Stimulated activated CD4-positive, alpha-beta T cell treated with anti-CD3 and anti-CD28 coated beads, TNF-alpha, amount 100 ng/mL, for 48 hours (primary cell): ENCODE measurements around the gene DLL1.
A peak's percentile ranks its signal among the peaks of the same experiment; 100 is the strongest.

Experiments used
- DNase-seq, 3 donors: peaks; one replicate each; pipeline ENCODE4 v3.0.0-alpha.2; 2020; ENCODE audit warnings: low read depth in 3 of 3

DLL1 gene

DNA sequence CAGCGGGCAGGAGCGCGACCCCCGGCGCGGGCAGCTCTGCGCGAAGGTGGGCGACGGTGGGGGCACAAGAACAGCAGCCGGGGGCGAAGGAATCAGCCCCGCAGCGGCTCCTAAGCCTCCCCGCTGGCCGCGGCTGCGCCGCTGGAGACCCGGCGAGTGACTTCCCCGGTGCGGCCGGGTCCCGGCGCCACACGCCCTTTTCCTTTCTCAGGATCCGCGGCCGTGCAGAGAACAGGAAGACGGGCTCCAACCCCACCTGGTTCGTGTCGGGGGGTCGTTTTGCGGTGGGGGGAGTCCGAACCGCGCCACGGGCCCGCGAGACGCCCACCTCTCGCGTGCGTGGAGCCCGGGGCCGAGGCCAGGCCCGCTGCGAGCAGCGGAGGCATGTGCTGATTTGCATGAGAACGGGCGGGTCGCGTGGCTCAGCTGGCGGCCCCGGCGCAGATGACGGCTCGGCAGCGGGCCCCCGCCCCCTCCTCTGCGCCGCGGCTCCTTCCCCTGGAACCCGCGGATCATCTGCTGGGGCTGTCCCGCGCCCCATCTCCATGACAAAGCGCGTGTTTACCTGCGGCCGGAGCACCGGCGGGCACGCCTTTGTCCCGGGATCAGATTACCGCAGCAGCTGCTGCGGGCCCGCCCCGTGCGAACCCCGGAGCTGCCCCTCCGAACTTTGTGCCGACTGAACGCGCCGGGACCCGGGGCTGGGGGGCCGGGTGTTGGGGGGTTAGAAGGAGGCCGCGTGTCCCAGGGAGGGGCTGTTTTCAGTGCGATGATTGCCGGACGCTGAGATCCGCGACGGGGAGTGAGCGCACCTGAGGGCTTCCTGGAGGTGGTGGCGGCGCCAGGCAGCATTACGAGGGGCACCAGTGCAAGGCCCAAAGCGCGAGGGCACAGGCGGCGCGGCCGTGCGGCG is 4.9 kb upstream of the DLL1 start:
- DNase-seq: peak in 1 of 3 donors; percentile 46

DNA sequence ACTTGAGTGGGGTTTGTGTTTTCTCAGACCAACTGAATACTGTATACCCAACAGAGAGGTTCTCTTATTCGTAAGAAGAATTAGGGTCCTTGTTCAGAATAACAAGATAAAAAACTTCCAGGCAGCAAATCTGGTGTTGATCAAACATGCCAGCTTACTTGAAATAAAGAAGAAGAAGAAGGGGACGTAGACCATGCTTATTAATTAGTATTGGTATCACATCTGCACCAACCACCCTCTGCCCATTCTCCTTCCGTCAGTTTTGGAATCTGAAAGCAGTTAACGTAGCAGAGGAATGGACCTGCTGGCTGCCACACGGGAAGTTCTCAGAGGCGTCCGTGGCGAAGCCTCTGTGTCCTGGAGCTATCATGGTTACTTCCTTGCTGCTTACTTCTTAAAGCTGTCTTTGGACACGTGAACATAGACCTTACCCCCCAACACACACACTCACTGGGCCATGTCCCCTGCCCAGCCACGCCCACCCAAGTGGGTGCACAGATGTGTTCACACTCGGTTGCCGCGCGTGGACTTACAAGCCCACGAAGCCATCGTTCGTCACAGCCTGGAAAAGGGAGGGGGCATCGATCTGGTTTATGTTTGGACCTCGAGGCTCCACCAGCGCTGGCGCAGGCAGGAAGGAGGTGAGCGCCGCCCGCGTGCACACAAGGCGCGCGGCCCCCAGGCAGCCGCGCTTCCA is 4.1 kb upstream of the DLL1 start:
- no peak for DNase-seq

DNA sequence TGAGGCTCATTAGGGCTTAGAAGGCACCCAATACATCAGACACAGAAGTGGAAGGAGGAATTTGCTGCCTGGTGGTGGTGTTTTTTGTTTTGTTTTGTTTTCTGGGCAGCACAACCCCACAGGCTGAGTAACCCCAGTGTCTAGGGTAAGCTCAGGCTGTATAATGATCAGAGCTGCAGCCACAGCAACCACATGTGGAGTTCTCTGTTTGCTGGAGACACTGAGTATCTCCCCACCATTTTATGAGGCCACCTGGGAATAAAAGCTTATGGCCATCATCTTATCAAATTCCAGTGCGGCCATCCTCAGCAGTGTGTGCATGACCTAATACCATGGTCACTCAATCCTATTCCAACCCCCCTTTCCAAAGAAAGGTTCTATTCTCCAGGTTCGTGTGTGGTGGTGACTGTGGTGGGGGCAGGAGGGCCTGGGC is 3.4 kb upstream of the DLL1 start:
- DNase-seq: no peak

DNA sequence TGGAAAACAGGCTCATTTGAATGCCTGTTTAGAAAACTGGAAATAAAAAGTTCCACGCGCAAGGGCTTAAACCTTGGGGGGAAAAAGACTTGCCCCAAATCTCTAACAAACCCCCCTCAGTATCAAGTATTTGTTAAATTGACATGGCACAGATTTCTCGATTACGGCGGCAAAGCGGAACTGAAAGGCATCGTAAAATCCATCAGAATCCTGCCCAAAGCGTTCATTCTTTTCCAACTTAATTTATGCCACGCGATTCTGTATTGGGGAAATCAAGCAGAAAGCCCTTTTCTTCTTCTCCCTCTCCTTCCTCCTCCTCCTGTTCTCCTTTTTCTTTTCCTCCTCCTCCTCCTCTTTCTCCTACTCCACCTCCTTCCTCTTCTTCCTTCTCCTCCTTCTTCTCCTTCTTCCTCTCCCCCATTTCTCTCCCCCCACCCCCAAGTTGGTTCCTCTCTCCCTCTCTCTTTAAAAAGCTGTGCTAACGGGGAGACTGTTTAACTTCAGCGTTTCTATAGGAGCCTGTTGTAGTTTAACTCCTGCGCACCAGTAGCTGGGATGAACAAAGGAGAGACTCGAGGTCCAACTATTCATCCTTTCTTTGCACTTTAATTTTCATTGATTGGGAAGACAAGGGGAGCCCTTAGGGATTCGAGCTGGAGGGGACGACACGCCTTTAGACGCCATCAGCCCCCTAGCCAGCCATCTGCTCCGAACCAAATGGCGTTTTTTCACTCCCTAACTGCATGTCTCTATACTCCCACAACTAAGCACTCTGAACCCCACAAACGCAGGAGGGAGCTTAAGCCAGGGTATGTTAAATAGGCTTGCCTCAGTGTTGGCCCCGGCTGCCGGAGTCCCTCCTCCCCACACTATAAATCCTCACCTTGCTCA is 2.7 kb upstream of the DLL1 start:
- no peak for DNase-seq

DNA sequence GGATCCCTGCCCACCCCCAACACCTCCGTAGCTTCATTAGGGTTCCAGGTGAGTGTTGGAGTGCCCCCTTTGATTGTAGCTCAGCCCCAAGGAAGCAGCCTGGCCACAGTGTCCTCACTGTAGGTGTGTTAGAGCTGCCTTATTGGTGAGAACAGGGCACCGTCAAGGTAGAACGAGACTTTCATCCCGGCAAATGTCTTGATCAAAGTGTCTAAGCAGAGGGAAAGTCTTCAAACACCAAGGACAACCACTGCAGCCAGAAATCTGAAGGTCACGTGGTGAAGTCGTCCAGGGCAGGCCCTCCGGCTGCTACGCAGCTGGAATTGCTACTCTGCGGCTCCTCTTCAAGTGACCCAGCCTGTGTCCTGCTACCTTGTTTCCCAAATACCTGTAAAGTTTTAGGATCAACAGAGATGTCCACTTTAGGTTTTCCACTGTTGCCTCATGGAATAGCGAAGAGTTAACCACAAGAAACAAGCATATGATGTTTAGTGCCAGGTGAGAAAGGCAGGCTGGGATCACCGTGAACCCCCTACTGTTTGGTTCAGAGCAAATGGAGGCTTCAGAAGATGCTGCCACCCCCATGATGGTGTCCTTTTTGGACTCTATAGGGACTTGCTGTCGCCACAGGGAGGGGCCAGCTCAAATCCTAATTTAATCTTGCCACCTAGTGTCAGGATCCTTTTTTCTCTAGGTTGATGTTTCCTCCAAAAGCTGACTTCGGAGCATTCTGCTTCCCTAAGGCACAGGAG is 1.7 kb upstream of the DLL1 start:
- no peak for DNase-seq

DNA sequence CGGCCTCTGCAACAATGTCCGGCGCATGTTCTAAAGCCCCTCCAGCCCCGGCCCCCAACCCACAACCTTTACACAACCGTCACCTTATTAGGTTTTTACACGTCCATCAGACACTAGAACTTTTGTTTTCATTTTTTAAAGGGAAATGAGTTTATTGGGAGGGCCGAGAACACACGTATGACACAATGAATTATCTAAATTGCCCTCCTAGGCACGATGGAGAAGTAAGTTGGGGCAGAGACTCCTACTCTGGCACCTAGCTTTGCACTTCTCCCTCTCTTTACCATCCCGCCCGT is 1.2 kb upstream of the DLL1 start:
- DNase-seq: no peak

DNA sequence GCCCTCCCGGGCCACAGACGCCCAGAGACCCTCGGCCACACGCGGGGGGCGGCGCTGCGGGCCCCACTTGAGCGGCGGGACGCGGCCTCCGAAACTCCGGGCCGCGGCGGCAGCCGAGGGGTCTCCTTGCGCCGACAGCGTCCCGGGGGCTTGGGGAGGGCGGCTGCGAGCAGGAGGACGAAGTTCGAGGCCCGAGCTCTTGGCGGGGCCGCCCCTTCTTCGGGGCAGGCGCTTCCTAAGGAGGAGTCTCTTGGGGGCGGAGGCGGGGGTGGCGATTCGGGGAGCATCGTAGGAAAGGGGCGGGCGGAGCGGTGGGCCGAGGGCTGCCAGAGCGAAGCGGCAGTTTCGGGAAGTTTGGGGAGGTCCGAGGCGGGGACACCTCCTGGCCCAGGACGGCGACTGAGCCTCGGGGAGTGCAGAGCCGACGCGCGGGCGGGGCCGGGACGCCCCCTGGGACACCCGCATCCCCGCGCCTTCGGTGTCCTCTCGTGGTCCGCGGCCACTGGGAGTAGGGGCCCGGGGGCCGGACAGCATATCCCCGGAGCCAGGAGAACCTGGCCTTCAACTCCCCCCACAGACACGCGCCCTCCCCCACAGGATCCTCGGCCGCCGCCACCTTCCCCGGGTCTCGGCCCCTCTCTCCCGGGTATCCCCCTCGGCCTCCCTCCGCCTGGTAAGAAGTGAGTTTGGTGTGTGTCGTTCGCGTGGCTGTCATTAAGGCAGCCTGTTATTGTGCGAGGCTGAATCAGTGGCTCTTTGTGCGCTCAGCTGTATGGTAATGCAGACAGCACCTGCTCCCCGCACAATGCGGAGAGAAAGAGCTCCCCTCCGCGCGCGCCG is 613 bp upstream of the DLL1 start:
- peak in 1 of 3 donors; percentile 6 for DNase-seq

DNA sequence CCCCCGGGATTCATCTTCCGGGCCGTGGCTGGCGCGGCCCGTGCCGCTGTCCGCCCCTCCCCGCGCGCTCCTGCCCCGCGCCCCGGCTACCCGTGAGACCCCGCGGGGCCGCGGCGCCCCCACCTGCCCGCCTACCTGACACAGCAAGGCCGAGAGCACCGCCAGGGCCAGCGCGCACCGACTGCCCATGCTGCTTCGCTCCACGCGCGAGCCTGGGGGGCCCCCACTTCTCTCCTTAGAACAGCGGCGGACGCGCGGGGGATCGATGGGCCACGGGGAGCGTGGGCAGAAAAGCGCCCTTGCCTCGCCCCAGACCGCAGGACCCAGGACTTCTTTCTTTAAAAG is 955 bp downstream of the DLL1 start:
- no peak for DNase-seq

DNA sequence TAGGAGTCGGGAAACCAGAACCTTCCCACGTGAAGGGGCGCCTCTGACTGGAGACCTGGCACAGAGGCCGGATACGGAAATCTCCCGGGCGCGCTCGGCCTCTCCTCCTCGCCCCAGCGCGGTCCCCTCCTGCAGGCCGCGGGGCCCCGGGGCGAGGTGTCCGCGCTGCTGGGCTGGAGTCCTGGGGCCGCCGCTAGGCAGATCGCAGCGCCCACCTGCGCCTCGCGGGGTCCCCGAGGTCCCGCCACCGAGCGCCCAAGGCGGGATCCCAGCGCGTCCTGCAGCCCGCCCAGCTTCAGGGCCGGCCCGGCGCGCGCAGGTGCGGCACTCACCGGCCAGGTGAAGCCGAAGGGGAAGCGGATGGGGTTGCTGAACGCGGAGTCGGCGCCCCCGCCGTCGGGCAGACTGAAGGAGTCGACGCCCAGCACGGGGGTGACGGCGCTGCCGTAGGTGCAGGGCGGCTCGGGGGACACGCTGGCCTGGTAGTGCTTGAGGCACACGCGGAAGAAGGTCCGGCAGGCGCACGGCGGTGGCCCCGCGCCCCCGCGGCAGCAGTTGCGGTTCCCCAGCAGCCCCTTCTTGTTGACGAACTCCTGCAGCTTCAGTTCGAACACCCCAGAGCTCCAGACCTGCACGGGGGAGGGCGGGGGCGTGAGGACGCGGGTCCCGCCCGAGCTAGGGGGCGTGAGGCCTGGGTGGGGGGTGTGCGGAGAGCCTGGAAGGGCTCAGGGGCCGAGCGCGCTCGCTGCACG is 1.5 kb downstream of the DLL1 start:
- peak in 1 of 3 donors; percentile 5 for DNase-seq

DNA sequence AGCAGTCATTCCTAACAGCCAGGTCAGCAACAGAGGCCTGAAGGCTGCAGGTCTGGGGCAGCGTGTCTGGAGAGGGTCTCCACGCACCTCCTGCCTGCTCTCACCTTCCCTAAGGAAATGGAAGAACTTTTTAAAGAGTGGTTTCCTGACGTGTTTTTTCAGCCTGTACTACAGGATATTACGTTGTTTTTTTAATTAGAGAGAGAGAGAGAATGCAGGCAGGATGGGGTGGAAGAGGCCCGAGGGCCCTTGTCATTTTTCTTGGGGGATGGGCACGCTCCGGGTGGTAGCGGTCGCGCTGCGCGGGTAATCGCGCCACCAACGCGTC is 2.1 kb downstream of the DLL1 start:
- no peak for DNase-seq

DNA sequence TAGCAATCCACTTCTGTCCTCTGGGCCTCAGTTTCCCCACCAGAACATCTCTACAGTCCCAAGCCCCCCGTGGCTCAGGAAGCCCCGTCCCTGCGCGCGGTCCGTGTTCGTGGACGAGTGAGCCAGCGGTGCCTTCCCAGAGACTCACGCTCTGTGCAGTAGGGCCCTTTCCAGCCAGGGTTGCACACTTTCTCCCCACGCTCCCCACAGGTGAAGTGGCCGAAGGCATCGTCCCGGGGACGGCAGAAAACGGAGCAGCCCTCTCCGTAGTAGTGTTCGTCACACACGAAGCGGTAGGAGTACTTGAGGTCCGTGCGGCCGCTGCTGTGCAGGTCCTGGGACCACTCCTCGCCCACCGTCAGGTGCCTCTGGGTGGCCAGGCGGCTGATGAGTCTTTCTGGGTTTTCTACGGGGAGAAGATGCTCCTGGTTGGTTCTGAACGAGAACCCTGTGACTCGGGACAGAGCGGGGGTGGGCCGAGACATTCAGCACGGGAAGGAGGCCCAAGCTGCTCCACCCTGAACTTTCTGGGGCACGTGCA is 2.7 kb downstream of the DLL1 start:
- no peak for DNase-seq

DNA sequence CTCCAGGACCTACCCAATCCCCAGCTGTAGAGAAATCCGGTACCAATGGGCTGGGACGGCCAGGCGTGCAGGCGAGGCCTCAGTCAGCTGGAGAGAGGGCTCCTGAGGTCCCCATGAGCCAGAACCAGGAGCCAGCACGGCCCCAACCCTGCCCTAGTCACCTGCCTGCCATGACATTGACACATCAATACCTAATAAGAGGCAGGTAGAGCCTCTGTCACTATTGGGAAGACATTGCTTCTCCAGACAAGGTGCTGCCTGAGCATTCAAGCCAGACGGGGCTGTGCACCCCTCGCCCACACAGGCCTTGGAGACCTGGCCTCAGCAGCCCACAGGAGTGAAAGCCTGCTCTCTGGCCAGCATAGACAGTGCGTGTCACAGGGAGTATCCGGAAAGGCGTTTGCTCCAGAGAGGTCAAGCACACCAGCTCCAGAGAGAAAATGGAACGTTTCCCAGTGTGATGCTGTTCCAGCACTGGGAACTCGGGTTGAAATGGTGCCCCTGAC is 3.5 kb downstream of the DLL1 start:
- no peak for DNase-seq

DNA sequence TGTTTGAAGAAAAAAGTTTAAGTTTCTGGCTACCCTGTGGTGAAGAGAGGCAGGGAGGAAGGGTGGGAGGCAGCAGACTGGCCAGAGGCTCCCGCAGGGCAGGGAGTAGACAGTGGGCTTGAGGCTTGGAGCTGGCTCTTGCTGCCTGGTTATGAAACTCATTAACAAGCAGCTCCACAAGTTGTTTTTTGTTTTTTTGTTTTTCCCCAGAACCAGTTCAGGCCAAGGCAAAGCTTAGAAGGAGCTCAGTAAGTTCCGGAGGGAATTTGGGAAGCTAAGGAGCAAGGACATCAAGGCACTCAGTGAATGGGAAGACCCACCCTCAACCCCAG is 4.0 kb downstream of the DLL1 start:
- DNase-seq: no peak

DNA sequence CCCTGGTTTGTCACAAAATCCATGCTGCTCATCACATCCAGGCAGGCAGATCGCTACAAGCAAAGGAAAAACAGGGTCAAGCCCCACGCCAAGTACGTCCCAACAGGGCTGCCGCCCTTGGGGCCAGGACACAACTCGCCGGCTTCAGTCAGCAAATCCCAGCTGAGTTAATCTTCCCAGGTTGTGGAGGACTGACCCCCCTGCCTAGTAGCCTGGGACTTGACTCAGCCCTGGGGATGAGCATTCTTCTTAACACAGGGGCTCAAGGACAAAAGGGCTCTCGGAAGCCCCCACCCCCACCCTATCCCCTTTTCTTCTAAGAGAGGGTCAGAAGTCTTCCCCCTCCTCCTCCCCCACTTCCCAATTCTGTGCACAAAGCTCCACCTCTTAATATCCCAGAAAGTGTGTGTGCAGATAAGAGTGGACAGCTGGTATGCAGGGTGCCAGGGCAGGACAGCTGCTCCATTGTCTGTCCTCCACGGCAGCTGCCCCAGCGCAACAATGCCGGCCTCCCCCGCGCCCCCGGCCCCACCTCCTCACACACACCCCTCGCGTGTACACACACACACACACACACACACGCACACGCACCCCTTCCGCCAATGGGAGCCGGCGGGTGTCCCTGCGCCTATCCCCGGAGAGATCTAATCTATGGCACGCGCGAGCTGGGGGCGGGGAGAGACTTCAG is 4.5 kb downstream of the DLL1 start:
- no peak for DNase-seq

DNA sequence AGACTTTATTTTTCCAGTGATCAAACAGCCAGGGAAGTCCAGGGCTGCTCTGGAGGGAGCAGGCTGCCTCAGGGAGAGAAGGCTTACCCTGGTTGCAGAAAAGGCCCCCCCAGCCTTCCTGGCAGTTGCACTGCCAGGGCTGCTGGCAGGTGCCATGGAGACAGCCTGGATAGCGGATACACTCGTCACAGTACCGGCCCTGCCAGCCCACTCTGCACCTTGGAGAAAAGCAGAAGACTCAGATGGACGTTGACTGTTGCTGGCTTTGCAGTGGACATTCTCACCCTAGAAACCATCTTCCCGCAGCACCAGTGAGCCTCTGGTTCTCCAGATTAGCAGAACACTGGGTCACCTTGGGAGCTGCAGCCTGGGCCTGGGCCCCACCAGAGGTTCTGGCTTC is 5.4 kb downstream of the DLL1 start:
- no peak for DNase-seq

DNA sequence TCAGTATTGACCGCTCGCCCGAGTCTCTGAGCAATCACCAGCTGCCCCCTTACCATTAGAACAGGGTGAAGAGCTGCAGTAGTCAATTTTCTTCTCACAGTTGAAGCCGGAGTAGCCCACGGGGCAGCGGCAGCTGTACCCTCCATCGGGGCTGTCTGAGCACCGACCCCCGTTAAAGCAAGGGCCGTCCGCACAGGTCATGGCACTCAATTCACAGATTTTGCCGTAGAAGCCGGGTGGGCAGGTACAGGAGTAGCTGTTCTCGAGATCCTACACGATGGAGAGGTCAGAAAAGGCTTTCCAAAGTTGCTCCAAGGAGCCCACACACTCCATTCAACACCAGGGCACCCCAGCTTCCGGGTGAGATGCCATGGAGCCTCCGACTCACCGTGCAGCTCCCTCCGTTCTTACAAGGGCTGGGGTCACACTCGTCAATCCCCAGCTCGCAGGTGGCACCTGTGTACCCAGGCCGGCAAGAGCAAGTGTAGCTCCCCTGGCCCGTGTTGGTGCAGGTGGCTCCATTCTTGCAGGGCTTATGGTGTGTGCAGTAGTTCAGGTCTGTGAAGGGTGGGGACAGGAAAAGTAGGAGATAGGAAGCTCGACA is 5.9 kb downstream of the DLL1 start:
- DNase-seq: no peak

DNA sequence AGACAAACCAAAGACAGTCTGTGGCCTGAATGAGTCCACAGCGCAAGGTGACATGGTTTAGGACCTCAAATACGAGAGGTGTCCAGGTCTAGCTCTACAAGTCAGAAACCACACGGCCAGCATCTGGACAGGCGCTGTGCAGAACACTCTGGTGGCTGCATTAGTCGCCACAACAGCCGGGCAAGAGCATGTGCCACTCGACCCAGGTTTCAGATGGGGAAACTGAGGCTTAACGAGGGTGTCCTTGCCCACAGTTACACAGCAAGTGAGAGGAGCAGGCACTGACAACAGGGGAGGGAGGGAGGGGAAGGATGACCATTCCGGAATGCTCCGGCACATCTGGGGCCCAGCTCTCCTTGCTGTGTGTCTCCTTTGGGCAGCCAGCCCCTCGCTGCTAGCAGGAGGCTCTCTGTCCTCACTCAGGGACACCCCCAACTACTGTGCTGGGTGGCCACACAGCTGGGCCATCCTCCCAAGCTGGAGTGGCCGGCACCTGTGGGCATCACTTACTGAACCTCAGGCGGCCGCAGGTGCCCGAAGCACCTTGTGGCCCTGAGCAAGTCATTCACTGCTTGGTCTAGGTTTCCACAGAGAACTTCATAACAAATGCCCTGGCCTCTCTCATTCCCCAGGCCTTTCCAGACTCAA is 6.6 kb downstream of the DLL1 start:
- DNase-seq: no peak
